ENCODE measurements around the gene IFNAR2.

IFNAR2 gene

DNA sequence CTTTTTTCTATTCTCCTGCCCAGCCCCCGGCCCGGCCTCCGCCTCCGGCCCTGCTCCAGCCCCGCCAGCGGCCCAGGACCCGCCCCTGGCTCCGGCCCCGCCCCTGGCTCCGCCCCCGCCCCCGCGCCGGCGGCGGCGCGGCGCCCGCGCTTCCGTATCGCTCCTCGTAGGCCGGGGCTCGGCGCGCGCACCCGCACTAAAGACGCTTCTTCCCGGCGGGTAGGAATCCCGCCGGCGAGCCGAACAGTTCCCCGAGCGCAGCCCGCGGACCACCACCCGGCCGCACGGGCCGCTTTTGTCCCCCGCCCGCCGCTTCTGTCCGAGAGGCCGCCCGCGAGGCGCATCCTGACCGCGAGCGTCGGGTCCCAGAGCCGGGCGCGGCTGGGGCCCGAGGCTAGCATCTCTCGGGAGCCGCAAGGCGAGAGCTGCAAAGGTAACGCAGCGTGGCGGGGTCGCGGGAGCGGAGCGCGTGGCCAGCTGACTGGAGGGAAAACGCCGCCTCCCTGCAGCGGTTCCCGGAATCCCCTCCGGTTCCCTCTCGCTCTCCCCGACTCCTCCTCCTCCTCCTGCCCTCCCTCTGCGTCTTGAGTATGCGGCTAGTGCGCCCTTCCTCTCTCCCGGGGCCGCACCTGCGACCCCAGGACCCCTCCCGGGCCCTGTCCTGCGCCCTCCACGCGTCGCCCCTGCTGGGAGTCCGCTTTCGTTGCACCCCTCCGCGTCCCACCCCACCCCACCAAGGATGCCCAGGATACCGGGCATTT is at the start of gene IFNAR2:
IFNAR2 (plus strand) TSS at position 155 of the 761 bp plus-strand sequence. CDS start 11,985 bp downstream, outside the sequence.
- peak; percentile 31 for DNase-seq

DNA sequence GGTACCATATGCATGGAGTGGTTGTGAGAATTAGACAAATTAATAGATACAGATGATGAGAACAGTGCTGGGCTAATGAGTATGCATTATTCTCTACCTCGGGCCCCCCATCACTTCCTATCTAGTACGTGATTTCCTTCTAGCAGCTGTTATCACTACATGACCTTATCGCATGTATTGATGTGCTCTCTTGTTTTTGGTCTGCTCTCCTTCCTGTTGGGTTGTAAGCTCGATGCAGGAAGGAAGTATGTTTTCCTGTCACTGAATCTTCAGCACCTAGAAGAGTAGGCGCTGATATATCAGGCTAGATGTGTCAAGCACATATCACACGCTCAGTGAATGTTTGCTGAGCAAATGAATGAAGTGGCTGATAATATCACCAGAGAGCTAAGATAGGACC is 43.9 kb upstream of the IFNAR2 start:
- no peak for DNase-seq

DNA sequence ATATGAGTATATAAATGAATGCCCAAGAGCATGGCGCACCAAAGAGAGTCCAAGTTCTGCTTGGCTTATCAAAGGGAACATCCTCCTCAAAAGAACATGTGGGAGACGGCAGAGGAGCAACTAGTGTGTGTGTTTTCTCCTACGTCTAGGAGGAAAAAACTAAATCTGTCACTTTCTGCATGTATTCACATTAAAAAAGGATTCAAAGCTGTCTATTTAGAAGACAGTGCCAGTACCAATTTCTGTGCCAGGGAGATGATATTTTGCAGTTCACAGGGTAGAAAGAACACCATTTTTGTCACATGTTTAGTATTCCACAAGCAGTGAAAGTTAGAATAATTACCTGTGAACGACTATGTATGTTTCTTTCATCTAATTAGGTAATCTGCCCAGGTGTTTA is 42.5 kb upstream of the IFNAR2 start:
- no peak for DNase-seq

DNA sequence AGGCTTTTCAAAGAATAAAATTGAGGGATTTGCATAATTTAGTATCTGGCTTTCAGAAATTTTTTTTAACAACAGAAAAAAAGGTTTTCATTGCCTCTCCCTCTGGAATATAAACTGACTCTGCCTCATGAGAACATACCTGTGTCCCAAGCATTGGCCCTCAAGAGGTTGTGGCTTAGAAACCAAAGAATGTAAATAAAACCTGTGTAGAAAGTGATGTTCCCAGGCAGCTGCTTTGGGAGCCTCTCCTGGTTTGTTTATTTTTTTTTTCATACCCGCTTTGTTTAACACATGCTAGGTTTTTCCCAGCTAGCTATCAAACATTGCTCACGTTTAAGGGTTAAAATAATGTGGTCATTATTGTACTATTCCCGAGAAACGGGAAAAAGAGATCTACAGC is 40.5 kb upstream of the IFNAR2 start:
- no peak for DNase-seq

DNA sequence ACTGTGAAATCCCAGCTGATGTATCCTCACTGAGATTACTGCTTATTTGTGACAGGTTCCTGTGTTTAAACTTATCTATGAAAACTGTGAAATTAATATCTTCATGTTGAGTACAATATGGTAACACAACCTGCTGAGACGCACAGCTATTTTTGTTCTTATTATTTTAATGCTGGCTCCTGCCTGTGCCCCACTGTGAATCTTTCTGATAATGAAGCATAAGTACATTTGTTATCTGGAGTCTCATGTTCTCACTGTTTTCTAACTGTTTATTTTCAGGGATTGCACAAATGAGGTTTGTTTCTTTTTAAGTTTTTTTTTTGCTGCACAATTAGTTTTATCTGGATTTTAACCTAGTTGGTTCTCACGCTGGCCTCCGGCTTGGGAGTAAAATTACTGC is 39.9 kb upstream of the IFNAR2 start:
- no peak for DNase-seq

DNA sequence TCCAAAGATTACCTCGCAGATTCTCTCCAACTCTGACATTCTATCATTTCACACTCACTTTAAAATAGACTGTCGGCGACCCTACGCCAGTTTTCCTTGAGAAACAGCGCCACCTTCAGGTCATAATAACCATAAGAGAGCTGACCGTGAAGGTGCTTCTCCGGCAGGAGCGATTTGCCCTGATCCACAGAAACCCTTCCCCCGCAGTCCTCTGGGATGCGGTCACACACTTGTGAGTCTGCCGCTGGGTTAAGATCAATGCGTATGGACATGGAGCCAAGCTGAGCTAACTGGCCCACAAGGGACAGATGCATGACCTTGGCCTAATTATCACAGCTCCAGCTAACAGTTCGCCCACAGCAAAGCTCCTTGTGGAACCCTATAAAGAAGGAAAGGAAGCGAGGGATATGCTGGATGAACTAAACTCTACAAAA is 32.8 kb upstream of the IFNAR2 start:
- peak; percentile 34 for DNase-seq

DNA sequence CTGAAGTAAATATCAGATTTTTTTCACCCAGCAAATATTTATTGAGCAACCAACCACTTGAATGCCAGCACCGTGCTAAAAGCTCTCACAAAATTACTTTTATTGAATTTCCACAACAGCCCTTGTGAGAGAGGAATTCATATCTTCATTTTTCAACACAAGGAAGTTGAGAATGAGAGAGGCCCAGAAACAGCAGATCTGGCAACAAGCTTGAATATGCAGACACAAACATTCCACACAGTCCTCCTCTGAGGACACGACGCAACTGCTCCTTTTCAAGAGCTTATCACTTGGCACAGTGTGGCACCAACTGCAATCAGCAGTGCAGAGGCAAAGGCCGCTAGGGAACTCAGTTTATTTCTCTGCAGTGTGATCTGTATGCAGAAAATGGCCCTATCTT is 32.2 kb upstream of the IFNAR2 start:
- no peak for DNase-seq

DNA sequence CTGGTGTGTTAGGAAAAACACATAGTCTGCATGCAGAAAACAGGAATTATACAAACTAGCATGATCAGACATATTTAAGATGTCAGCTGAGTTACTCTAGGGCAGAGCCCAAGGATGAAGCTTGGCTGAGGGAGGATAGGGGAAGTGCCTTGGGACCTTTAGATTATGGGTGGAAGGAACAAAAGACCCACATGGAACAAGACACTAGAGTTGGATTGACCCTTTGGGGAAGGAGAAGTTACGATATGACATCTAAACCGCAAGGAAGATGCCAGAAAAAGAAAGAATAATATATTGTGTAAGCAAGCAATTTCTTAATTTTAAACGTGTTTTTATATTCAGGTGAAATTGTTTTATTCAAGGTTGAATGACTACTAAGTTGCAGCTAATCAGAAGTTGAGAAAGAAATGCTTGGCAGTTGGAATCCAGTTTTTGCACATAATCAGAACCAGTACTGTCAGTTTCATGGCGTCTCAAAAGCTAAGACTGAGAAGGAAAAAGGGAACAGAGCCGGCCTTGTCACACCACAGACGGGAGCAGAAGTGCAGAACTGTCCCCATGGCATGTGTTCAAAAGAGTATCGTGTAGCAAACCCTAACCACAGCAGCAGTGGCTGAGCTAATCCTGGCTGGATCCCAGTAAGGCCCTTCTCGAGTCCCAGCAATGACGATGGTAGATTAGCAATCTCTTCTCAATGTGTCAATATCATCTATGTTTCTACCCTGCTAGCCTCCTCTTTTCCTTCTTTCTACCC is 31.2 kb upstream of the IFNAR2 start:
- peak; percentile 92 for DNase-seq

DNA sequence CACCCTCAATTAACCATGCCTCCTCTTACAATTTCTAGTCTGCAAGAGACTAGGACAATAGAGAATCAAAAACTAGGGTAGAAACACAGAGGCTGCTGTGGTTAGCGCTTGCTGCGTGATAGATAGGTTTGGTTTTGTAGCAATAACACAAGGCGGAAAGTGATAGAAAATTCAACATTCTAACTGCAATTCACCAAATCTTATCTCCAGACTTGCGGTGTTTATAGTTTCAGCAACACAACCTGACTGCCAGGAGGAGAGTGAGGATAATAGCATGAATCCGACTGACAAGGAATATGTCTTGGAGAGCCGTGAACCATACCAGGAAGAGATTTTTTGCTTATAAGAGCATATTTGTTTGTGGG is 30.7 kb upstream of the IFNAR2 start:
- DNase-seq = peak; percentile 61

DNA sequence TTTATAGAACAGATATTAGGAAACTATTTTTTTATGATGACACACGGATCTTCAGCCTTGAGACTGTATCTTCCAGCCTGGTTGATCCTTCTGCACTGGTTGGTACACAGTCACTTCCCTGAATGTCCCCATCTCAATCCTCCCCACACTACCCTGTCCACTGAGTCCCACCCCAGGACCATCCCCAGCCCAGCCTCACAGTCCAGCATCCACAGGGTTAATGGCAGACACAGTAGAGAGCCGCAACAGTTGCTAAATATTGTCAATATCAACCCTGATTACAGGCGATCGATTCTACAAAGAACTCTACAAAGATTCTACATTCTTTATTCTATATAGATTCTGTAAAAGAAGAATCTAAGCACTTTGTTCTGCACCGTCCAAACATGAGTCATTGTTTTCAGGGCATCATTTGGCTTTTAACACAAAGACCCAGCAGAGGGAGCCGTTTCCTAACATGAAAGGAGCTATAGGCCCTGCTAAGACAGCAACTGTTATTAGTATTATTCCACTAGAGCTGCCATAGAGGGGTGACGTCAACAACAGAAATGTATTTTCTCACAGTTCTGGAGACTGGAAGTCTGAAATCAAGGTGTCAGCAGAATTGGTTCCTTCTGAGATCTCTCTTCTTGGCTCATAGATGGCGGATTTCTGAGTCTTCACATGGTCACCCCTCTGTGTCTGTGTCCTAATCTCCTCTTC is 30.1 kb upstream of the IFNAR2 start:
- DNase-seq = peak; percentile 78

DNA sequence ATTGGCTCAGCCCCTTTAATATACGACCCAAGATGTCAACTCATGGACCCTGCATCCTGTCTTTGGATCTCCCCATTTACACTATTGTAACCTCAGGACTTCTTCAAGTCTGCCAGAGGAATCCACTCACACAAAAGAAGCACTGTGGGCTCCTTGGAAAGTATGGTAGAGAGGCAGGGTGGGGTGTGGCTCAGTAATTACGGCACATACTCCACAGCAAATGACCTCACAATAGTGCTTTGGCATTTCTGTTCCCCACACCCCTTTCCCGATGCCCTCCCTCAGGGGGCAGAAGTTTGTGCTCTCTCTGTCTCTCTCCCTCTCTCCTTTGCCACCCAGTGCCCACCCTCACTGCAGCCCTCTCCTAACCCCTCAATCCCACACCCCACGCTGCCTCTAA is 27.8 kb upstream of the IFNAR2 start:
- DNase-seq = no peak

DNA sequence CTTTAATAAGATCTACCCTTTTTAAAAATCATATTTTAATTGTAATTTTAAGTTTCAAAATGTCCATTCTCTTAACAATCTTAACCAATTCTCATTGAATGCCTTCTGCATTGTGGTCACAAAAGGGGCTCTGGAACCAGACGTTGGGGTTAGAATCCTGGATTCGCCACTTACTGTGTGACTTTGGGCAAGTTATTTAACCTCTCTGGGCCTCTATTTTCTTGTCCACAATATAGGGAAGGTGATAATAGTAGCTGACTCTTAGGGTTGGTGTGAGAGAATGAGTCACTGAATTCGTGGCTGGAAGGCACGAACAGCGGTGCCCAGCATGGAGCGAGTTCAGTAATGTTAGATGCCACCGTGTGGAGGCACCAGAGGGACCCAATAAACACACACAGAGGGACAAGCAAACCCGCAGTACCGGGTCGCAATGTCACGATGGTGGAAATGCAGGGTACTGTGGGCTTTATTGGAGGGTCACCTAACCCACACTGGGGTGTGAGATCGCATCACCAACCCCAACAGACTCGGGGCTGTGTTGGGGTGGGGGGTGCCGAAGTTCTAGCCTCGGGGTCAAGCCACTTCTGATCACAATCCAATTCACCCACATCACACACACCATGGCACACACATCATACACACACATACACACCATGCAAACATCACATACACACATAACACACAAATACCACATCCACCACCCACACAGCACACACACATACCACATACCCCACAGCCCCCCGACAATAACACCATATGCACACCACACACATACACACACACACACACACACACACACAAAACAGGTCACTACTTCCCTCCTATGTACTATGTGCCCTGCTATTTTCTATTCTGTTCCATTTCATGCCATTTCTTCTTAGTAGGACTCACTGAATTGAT is 27.0 kb upstream of the IFNAR2 start:
- no peak for DNase-seq

DNA sequence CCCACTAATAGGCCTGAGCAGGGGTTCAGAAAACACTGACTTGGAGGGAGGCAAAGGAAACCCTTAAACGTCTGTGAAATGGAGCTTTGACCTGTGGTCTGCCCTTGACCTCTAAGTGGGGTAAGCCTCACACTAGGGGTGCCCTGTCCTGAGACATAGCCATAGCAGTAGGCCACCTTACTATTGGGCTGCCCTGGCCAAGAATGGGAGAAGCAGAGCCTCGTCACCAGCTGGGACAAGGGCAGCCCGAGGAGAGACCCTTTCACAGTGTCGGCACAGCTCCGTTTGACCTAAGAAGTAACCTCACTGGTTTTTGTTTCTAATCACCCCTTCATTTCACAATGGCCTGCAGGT is 26.4 kb upstream of the IFNAR2 start:
- no peak for DNase-seq

DNA sequence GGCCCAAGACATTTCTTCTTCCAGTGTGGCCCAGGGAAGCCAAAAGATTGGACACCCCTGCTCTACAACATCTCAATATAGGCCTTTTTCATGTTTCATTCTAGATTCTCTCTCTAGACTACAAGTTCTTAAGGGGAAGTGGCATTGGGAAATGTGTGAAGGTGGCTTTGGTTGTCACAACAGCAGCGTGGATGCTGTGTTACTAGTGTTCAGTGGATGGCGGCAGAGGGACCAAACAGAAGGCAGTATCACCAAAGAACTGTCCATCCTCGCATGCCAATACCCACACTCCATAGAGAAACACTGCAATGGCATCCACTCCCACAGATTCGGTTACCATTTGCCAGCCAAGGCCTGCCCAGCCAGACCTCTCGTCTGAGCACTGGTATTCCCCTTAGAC is 24.3 kb upstream of the IFNAR2 start:
- DNase-seq = peak; percentile 63

DNA sequence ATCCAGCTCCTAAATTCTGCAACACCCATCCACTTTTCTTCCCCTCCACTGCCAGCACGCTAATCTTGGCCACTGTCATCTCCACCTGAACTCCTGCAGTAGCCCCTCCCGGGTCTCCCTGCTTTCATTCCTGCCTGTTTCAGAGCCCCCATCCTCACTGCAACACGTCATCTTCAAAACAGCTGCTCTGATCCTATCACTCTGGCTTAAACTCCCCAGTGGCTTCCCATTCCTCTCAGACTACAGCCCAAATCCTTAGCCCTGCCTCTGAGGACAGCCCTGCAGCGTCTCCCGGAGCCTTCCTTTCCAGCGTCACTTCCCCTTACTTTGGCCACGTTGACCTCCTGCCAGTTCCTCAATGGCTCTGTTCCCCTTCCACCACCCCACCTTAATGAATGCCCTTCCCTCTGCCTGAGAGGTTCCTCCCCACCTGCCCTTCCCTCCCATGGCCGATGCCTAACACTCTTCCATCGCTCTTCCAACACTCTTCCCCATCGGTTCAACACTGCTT is 22.9 kb upstream of the IFNAR2 start:
- DNase-seq = no peak

DNA sequence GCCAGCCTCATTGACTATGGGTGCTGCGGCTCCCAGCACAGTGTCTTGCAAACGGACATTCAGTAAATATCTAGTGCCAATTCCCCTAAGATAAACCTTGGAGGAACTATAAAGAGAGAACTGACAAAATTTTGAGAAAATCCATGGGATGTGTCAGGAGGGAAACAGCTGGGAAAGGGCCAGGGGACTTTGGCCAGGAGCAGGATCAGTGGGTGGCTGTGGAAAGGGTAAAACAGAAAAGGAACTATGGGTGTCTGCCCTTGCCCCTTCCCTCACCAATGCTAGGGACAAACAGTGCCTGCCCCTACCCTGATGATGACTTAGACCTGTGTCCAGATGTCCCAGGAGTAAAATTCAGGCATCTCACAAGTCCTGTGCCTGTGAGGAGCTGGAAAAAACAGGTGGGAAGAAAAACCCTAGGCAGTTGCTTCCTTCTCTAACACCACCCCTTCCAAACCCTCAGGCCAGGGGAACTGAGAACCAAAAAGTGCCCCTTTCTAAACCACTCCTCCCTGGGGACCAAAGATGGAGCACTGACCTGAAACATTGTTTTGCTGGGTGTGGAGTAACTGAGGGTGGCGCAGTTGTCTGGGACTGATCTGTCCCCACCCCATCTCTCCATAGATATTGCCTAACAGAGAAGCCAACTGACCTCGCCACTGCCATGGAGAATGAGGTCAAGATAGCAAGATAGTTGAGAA is 22.1 kb upstream of the IFNAR2 start:
- no peak for DNase-seq

DNA sequence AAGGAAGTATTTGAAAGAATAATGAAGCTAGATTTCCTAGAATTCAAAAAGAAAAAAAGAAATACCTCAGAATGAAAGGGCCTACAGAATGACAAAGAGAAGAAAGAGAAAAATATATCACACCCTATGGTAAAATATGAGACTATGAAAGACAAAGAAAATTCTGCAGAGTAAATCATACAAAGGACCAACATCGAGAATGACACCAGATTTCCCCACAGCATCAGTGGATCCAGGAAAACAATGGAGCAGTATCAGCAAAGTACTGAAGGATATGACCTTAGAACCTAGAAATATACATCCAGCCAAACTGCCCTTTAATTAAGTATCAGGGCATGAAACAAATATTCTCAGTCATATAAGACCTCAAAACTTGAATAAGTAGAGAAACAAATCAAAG is 21.2 kb upstream of the IFNAR2 start:
- DNase-seq = no peak

DNA sequence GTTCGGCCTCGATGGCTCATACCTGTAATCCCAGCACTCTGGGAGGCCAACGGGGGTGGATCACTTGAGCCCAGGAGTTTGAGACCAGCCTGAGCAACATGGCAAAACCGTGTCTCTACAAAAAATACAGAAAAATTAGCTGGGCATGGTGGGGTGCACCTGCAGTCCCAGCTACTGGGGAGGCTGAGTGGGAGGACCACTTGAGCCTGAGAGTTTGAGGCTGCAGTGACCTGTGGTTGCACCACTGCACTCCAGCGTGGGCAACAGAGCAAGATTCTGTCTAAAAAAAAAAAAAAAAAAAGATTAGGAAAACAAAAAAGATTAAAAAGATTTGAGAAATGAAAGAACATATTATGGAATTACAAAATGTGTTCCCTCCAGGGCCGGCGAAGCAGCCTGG is 18.4 kb upstream of the IFNAR2 start:
- DNase-seq = no peak

DNA sequence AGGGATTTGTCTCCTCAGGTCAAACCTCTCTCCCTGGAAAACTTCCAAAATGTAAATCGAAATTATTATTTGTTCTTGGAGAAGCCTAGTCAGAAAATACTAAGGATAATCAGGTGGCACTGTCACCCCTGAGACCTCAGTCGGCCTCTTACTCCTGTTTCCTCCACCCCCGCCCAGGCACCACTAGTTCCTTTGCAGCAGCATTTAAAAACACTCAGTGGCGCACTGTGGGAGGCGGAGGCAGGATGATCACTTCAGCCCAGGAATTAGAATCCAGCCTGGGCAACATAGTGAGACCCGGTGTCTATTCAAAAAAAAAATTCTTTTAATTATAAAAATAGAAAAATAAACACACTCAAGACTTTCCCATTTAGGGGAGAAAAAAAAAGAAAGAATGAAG is 18.0 kb upstream of the IFNAR2 start:
- no peak for DNase-seq

DNA sequence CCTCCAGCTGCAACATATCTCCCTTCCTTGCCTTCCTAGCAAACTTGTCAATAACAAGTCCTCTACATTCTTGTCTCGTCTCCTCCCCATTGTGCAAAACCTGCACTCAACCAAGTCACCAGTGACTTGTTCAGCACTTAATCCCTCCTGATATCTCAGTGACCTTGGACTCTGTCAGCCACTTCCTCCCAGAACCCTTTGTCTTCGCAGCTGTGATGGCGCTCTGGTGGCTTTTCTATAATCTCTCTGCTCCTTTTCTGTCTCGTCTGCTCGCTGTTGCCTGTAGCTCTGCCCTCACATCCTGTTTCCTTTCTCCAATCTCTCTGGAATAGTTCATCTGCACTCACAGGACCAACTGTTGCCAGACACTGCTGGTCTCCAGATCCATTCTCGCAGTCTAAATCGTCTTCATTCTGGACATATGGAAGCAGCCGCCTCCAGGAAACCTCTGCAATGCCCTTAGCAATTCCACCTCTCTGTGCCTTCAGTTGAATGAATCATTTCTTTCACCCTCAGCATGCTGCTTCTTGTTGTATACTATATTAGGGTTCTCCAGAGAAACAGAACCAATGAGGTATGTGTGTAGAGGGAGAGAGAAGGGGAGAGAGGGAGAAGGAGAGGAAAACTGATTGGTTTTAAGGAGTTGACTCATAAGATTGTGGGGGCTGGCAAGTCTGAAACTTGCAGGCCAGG is 17.4 kb upstream of the IFNAR2 start:
- peak; percentile 49 for DNase-seq

DNA sequence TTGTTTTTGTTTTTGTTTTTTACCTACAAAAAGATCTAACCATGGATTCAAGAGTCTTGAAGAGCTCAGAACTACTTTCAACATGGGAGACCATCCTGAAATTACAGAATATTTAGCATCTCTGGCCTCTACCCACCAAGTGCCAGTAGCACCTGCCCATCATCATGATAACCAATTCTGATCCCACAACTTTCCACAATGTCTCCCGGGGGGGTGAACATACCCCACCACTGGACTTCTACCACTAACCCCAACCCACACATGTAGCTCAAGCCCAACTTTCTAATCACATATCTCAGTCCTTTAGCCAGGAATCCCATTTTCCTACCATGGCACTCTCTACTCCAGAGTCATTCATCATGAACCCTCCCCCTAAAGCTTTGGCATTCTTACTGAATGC is 15.7 kb upstream of the IFNAR2 start:
- no peak for DNase-seq

DNA sequence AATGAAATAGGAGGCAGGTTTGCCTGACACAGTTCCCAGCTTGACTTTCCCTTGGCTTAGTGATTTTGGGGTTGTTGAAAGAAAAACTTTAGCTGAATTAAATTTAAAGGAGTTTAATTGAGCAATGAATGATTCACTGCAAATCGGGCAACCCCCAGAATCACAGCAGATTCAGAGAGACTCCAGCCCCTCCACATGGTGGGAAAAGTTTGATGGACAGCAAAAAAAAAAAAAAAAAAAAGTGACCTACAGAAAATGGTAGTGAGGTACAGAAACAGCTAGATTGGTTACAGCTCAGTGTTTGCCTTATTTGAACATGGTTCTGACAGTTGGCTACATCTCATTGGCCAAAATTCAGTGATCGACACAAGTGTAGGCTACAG is 12.6 kb upstream of the IFNAR2 start:
- no peak for DNase-seq
